Keratinocyte (primary cell): ENCODE data around the gene PARP14.

Source experiments
- CTCF ChIP-seq, 3 experiments: IDR thresholded peaks in 1 of 3; conservative IDR thresholded peaks in 1 of 3; optimal IDR thresholded peaks in 1 of 3; 2 replicates in 2 of 3; 3 replicates in 1 of 3; pipeline versions ENCODE3 to v1.5.1; 2011; ENCODE audit warnings: low read length in 3 of 3, mild to moderate bottlenecking in 3 of 3, moderate library complexity in 2 of 3, control low read depth in 1 of 3, inconsistent platforms in 1 of 3; ENCODE audit not compliant: insufficient read depth in 2 of 3; ENCODE audit errors: extremely low read depth in 1 of 3
- EZH2 ChIP-seq: IDR thresholded peaks from one replicate; pipeline ENCODE4 v1.6.1; 2012; ENCODE audit warnings: inconsistent platforms, mild to moderate bottlenecking, low read length, moderate library complexity

- no peak for TF ChIP-seq CTCF (optimal IDR thresholded peaks at IDR 0.05 in 1 of 3, IDR thresholded peaks at IDR 0.05 in 1 of 3, conservative IDR thresholded peaks at IDR 0.05 in 1 of 3; ENCODE audit: extremely low read depth in 1 of 3, insufficient read depth in 2 of 3, low read length in 3 of 3)
- no peak for TF ChIP-seq EZH2
These were observed 96.9 kb downstream of the PARP14 start for GRCh38 chr3:122777563-122777962.
